CD4-positive, alpha-beta T cell treated with Interleukin-6 for 4 hours (primary cell): ENCODE measurements around the gene NEFH.
A peak's percentile ranks its signal among the peaks of the same experiment; 100 is the strongest.

Experiments used
- DNase-seq: peaks from one replicate; pipeline ENCODE4 v3.0.0-alpha.2; 2020; ENCODE audit warnings: mixed read lengths

The NEFH gene

GRCh38 chr22:29503811-29504372 lies 23.9 kb downstream of the NEFH start:
- DNase-seq, result no peak

- no peak for DNase-seq
These were observed 29.3 kb downstream of the NEFH start for GRCh38 chr22:29509298-29509697.

- DNase-seq, result no peak
These were observed 29.8 kb downstream of the NEFH start for GRCh38 chr22:29509815-29510214.

- no peak for DNase-seq
These were observed 30.5 kb downstream of the NEFH start for GRCh38 chr22:29510542-29510941.

- DNase-seq, result no peak
These were observed 31.3 kb downstream of the NEFH start for GRCh38 chr22:29511126-29511862.

- no peak for DNase-seq
These were observed 32.0 kb downstream of the NEFH start for GRCh38 chr22:29512031-29512430.

GRCh38 chr22:29517215-29517908 lies 37.3 kb downstream of the NEFH start:
- no peak for DNase-seq

GRCh38 chr22:29518427-29518826 lies 38.4 kb downstream of the NEFH start:
- DNase-seq, result no peak

- no peak for DNase-seq
These were observed 40.0 kb downstream of the NEFH start for GRCh38 chr22:29519996-29520395.

GRCh38 chr22:29520851-29521250 lies 40.8 kb downstream of the NEFH start:
- DNase-seq, result no peak

GRCh38 chr22:29521526-29521925 lies 41.5 kb downstream of the NEFH start:
- DNase-seq, result no peak

GRCh38 chr22:29523761-29524160 lies 43.7 kb downstream of the NEFH start:
- no peak for DNase-seq

GRCh38 chr22:29524442-29525191 lies 44.6 kb downstream of the NEFH start:
- peak; percentile 26 for DNase-seq

GRCh38 chr22:29528144-29528543 lies 48.1 kb downstream of the NEFH start:
- no peak for DNase-seq

GRCh38 chr22:29530716-29531115 lies 50.7 kb downstream of the NEFH start:
- no peak for DNase-seq

- no peak for DNase-seq
These were observed 51.4 kb downstream of the NEFH start for GRCh38 chr22:29531419-29531818.

GRCh38 chr22:29536411-29536810 lies 56.4 kb downstream of the NEFH start:
- no peak for DNase-seq

GRCh38 chr22:29539105-29539504 lies 59.1 kb downstream of the NEFH start:
- no peak for DNase-seq
